D721Med (cell line): ENCODE measurements around the gene ANTXR1.

Experiments used
- DNase-seq: peaks from one replicate; pipeline ENCODE4 v3.0.0; 2011; ENCODE audit warnings: low spot score; ENCODE audit not compliant: insufficient read length
- FAIRE-seq: peaks from 2 replicates; lab custom pipeline; 2011; peaks lifted over from hg19 to GRCh38; lab: Jason Lieb, UNC
- CTCF ChIP-seq: IDR thresholded peaks from 2 replicates; pipeline ENCODE4 v1.5.1; 2012; ENCODE audit warnings: mild to moderate bottlenecking, control low read depth; ENCODE audit not compliant: insufficient read depth; ENCODE audit errors: missing control alignments

The ANTXR1 gene

GRCh38 chr2:69195706-69196105, 182.7 kb downstream of the ANTXR1 start:
- FAIRE-seq (no peak), DNase-seq (no peak)
- TF ChIP-seq CTCF, result no peak

GRCh38 chr2:69196327-69197117, 183.5 kb downstream of the ANTXR1 start:
- FAIRE-seq, result no peak
- no peak for DNase-seq
- no peak for TF ChIP-seq CTCF

- TF ChIP-seq CTCF, result no peak
- FAIRE-seq, result no peak
- no peak for DNase-seq
These were observed 187.1 kb downstream of the ANTXR1 start for GRCh38 chr2:69200107-69200520.

GRCh38 chr2:69201259-69201658, 188.3 kb downstream of the ANTXR1 start:
- DNase-seq (no peak), FAIRE-seq (no peak)
- TF ChIP-seq CTCF, result no peak

GRCh38 chr2:69202327-69202726, 189.3 kb downstream of the ANTXR1 start:
- FAIRE-seq (no peak), DNase-seq (no peak)
- TF ChIP-seq CTCF, result no peak

GRCh38 chr2:69203166-69203985, 190.4 kb downstream of the ANTXR1 start:
- no peak for FAIRE-seq
- no peak for DNase-seq
- TF ChIP-seq CTCF, result no peak
